HCT116 (cell line): Measurements from ENCODE around the gene POLK. TPM values are rescaled to one million over a fixed set of nuclear protein-coding genes. Genes with fewer than 3 reads are reported as not detected.

Source experiments
- ATAC-seq: fragments of 200-7000 bp; cut with Tn5 transposase; 2 replicates; pipeline ENCODE4 v1.9.1; 2020; ENCODE audit warnings: mild to moderate bottlenecking, moderate library complexity
- BruUV-seq: library from RNA; stranded (reverse); fragments of 400-500 nt; replicated peaks from 2 replicates; lab custom pipeline; 2021; lab: Mats Ljungman, UMichigan
- CTCF ChIA-PET: fragments of 300-600 bp; sonication (Branson Sonifier 250); formaldehyde crosslinking; loops from one replicate; lab custom pipeline; 2021; ENCODE audit warnings: antibody characterized with exemption; lab: Charles Lee
- POLR2A ChIA-PET: fragments of 300-600, 350-600 bp; sonication (Branson Sonifier 250); formaldehyde crosslinking; loops from one replicate; lab custom pipeline; 2021; ENCODE audit warnings: antibody characterized with exemption; lab: Charles Lee
- RAD21 ChIA-PET, 2 experiments: fragments of 300-600 bp; sonication (Branson Sonifier 250); formaldehyde crosslinking; loops; one replicate each; lab custom pipeline; 2023; ENCODE audit warnings: low total read pairs in 2 of 2; ENCODE audit not compliant: uncharacterized antibody in 2 of 2, unreplicated experiment in 2 of 2, low non-redundant PET in 1 of 2; lab: Charles Lee
- DNase-seq: peaks from one replicate; pipeline ENCODE4 v3.0.0-alpha.2; 2010; ENCODE audit warnings: low read depth, low spot score
- H2AFZ ChIP-seq: fragments of 200-600 bp; shearing (Covaris generic), sonication (generic); 2 replicates; pipeline ENCODE4 v1.6.1; 2017; ENCODE audit warnings: low read depth, mixed run types, mixed read lengths, antibody characterized with exemption, low read length; ENCODE audit not compliant: poor library complexity, severe bottlenecking
- H3K27ac ChIP-seq: 2 replicates; pipeline ENCODE4 v1.5.1; 2012; ENCODE audit warnings: low read depth, low read length
- H3K27me3 ChIP-seq: fragments of 200-600 bp; sonication (generic); 2 replicates; pipeline ENCODE4 v1.6.1; 2016; ENCODE audit warnings: mixed run types, low read length, mixed read lengths; ENCODE audit not compliant: insufficient read depth
- H3K36me3 ChIP-seq, 2 experiments: fragments of 200-500 bp in 1 of 2; fragments of 200-600 bp in 1 of 2; sonication (Bioruptor generic) in 1 of 2; sonication (generic) in 1 of 2; 2 replicates each; pipeline versions ENCODE4 v1.5.1 to v1.6.1; 2014 to 2016; ENCODE audit warnings: low read length in 2 of 2, inconsistent platforms in 1 of 2, mixed read lengths in 1 of 2, mixed run types in 1 of 2; ENCODE audit not compliant: insufficient read depth in 2 of 2, control insufficient read depth in 1 of 2
- H3K4me1 ChIP-seq, 2 experiments: fragments of 200-600 bp in 1 of 2; sonication (generic) in 1 of 2; 2 replicates each; pipeline versions ENCODE4 v1.5.1 to v1.6.1; 2012 to 2017; ENCODE audit warnings: low read length in 2 of 2, inconsistent platforms in 1 of 2, mild to moderate bottlenecking in 1 of 2, mixed read lengths in 1 of 2, mixed run types in 1 of 2, moderate library complexity in 1 of 2; ENCODE audit not compliant: insufficient read depth in 2 of 2, control insufficient read depth in 1 of 2
- H3K4me2 ChIP-seq: fragments of 200-600 bp; sonication (generic); 2 replicates; pipeline ENCODE4 v1.6.1; 2017; ENCODE audit warnings: mixed run types, low read length, mixed read lengths
- H3K4me3 ChIP-seq, 2 experiments: fragments of 200-600 bp in 1 of 2; sonication (generic) in 1 of 2; replicated peaks in 1 of 2; 2 replicates each; pipeline ENCODE4 v1.5.1; 2011 to 2016; ENCODE audit warnings: low read length in 2 of 2, control low read depth in 1 of 2, low read depth in 1 of 2, mild to moderate bottlenecking in 1 of 2, mixed read lengths in 1 of 2, mixed run types in 1 of 2
- H3K79me2 ChIP-seq: fragments of 200-600 bp; sonication (generic); 2 replicates; pipeline ENCODE4 v1.6.1; 2017; ENCODE audit warnings: mild to moderate bottlenecking, mixed run types, low read length, moderate library complexity, mixed read lengths; ENCODE audit not compliant: insufficient read depth
- H3K9ac ChIP-seq: fragments of 200-600 bp; sonication (generic); 2 replicates; pipeline ENCODE4 v1.6.1; 2016; ENCODE audit warnings: low read length, mixed read lengths
- H3K9me2 ChIP-seq: fragments of 200-600 bp; sonication (generic), shearing (Covaris generic); 2 replicates; pipeline ENCODE4 v1.6.1; 2017; ENCODE audit warnings: mixed run types, mild to moderate bottlenecking, moderate library complexity; ENCODE audit not compliant: insufficient read depth
- H3K9me3 ChIP-seq, 2 experiments: fragments of 200-500 bp in 1 of 2; fragments of 200-600 bp in 1 of 2; sonication (Bioruptor generic) in 1 of 2; sonication (generic) in 1 of 2; 2 replicates each; pipeline ENCODE4 v1.6.1; 2014 to 2017; ENCODE audit warnings: low read length in 2 of 2, mixed read lengths in 2 of 2, inconsistent platforms in 1 of 2, low read depth in 1 of 2, mild to moderate bottlenecking in 1 of 2, mixed run types in 1 of 2, moderate library complexity in 1 of 2; ENCODE audit not compliant: control insufficient read depth in 1 of 2, insufficient read depth in 1 of 2
- H4K20me1 ChIP-seq: fragments of 200-600 bp; sonication (generic), shearing (Covaris generic); 2 replicates; pipeline ENCODE4 v1.6.1; 2017; ENCODE audit warnings: mixed run types, mild to moderate bottlenecking, moderate library complexity; ENCODE audit not compliant: insufficient read depth
- CBX3 ChIP-seq: IDR thresholded peaks from 2 replicates; pipeline ENCODE4 v1.6.1; 2012; ENCODE audit warnings: low read depth
- CTCF ChIP-seq, 3 experiments: fragments of 200-600 bp in 1 of 3; sonication (generic) in 1 of 3; IDR thresholded peaks in 2 of 3; conservative IDR thresholded peaks in 1 of 3; 2 replicates each; pipeline ENCODE4 v1.5.1; 2012 to 2017; ENCODE audit warnings: low read depth in 2 of 3, low read length in 2 of 3, antibody characterized with exemption in 1 of 3, borderline replicate concordance in 1 of 3, control low read depth in 1 of 3, mild to moderate bottlenecking in 1 of 3, mixed read lengths in 1 of 3, mixed run types in 1 of 3, moderate library complexity in 1 of 3; ENCODE audit not compliant: insufficient read depth in 1 of 3
- EGR1 ChIP-seq: IDR thresholded peaks from 2 replicates; pipeline ENCODE4 v1.6.1; 2012; ENCODE audit warnings: low read depth
- EZH2 ChIP-seq: fragments of 200-600 bp; sonication (generic); IDR thresholded peaks from 2 replicates; pipeline ENCODE4 v1.6.1; 2017; ENCODE audit warnings: antibody characterized with exemption, mixed run types
- EZH2phosphoT487 ChIP-seq: fragments of 200-600 bp; IDR thresholded peaks from 2 replicates; pipeline ENCODE4 v1.6.1; 2018; ENCODE audit warnings: antibody characterized with exemption, borderline replicate concordance
- FOSL1 ChIP-seq: IDR thresholded peaks from 2 replicates; pipeline ENCODE4 v1.6.1; 2012; ENCODE audit warnings: low read depth
- JUND ChIP-seq: IDR thresholded peaks from 2 replicates; pipeline ENCODE4 v1.6.1; 2012
- MAX ChIP-seq: IDR thresholded peaks from 2 replicates; pipeline ENCODE4 v1.6.1; 2012
- POLR2A ChIP-seq: IDR thresholded peaks from 2 replicates; pipeline ENCODE4 v1.7.0; 2011; ENCODE audit warnings: borderline replicate concordance; ENCODE audit not compliant: insufficient read depth, insufficient read length; ENCODE audit errors: extremely low read depth
- POLR2AphosphoS5 ChIP-seq: IDR thresholded peaks from 2 replicates; pipeline ENCODE4 v1.6.1; 2011; ENCODE audit warnings: mild to moderate bottlenecking, low read depth, low read length, moderate library complexity
- RAD21 ChIP-seq: IDR thresholded peaks from 2 replicates; pipeline ENCODE4 v1.6.1; 2012; ENCODE audit warnings: low read depth, mild to moderate bottlenecking
- SIN3A ChIP-seq: IDR thresholded peaks from 2 replicates; pipeline ENCODE4 v1.6.1; 2012; ENCODE audit warnings: low read depth
- SP1 ChIP-seq: IDR thresholded peaks from 2 replicates; pipeline ENCODE4 v1.6.1; 2012; ENCODE audit warnings: low read depth
- SRF ChIP-seq: IDR thresholded peaks from 2 replicates; pipeline ENCODE4 v1.6.1; 2012; ENCODE audit warnings: low read depth
- TCF7L2 ChIP-seq: IDR thresholded peaks from 2 replicates; pipeline ENCODE4 v1.7.0; 2011; ENCODE audit warnings: borderline replicate concordance, inconsistent platforms; ENCODE audit not compliant: insufficient read depth, insufficient read length; ENCODE audit errors: extremely low read depth
- YY1 ChIP-seq: IDR thresholded peaks from 2 replicates; pipeline ENCODE4 v1.6.1; 2011; ENCODE audit warnings: low read length, low read depth, moderate library complexity, mild to moderate bottlenecking; ENCODE audit not compliant: insufficient replicate concordance; ENCODE audit errors: extremely low read depth
- intact Hi-C: fragments of 100-400 bp; cut with micrococcal nuclease; formaldehyde crosslinking; loops from 2 replicates; pipeline ENCODE4 v1.10.0; 2022
- total RNA-seq: library from RNA; stranded (reverse); gene quantifications from one replicate; pipeline ENCODE4 v1.2.1, GENCODE V29; 2021; ENCODE audit not compliant: unreplicated experiment
- TF ChIP-seq, protein P1 (sequence below): IDR thresholded peaks from 2 replicates; pipeline ENCODE4 v1.6.1; 2012
- TF ChIP-seq, protein P2 (sequence below): IDR thresholded peaks from 2 replicates; pipeline ENCODE4 v1.6.1; 2011; ENCODE audit warnings: mild to moderate bottlenecking, low read length, moderate library complexity; ENCODE audit not compliant: insufficient replicate concordance; ENCODE audit errors: extremely low read depth

The POLK gene
- total RNA-seq, 1 experiment from 2014 or later = 17.3 TPM

GRCh38 chr5:75551471-75551870 is 39.8 kb downstream of the POLK start:
- no TSS peak for BruUV-seq
- H3K9ac ChIP-seq = no peak overlapping the region
- ChIA-PET RAD21 (no interaction called here), CTCF (no interaction called here), POLR2A (no interaction called here)
- no peaks in the 10 kb centered on the region for H3K79me2 ChIP-seq
- H3K27ac ChIP-seq = no peak overlapping the region
- DNase-seq = no peak
- H3K9me3 ChIP-seq = no peaks in the 10 kb centered on the region
- H3K4me2 ChIP-seq = no peak overlapping the region
- no peak overlapping the region for H2AFZ ChIP-seq
- H3K4me3 ChIP-seq = no peak overlapping the region
- H3K4me1 ChIP-seq = no peaks in the 10 kb centered on the region
- 0 out of 4 replicates have a peak, but pooled peaks cover 0 to 7% of the 10 kb centered on the region in 2 experiments for H3K36me3 ChIP-seq
- no peak for ATAC-seq
- H4K20me1 ChIP-seq = no peaks in the 10 kb centered on the region
- H3K27me3 ChIP-seq = no peaks in the 10 kb centered on the region
- H3K9me2 ChIP-seq = no peaks in the 10 kb centered on the region
- intact Hi-C loops = no loop called here
- TF ChIP-seq POLR2AphosphoS5 (no peak), TCF7L2 (no peak), EGR1 (no peak), JUND (no peak), SP1 (no peak)
- TF ChIP-seq, protein P1, sequence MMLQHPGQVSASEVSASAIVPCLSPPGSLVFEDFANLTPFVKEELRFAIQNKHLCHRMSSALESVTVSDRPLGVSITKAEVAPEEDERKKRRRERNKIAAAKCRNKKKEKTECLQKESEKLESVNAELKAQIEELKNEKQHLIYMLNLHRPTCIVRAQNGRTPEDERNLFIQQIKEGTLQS = no peak

DNA sequence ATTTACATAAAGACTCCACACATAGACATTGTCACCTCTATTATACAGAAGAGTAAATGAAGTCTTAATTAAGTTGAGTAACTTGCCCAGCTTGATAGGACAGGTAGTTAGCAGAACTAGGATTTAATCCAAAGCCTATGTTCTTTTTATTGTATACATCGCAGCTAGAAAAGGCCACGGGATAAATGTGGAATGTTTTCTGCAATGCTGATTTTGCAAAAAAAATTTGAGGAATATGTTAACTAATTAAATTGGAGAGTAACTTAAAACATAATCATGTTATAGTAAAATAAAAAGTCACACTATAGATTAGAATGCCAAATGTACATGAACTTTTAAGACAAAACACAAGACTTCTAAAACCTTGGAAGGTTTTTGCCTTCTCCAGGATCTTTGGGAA is 41.1 kb downstream of the POLK start:
- TF ChIP-seq TCF7L2 (no peak), MAX (no peak), SIN3A (no peak), YY1 (no peak), POLR2A (no peak), FOSL1 (no peak), CTCF (IDR thresholded peaks at IDR 0.05 in 2 of 3, conservative IDR thresholded peaks at IDR 0.05 in 1 of 3; ENCODE audit: borderline replicate concordance in 1 of 3, insufficient read depth in 1 of 3, low read depth in 2 of 3, low read length in 2 of 3) (no peak), POLR2AphosphoS5 (no peak), EZH2phosphoT487 (no peak), SRF (no peak), CBX3 (no peak), JUND (no peak), RAD21 (no peak), EZH2 (no peak)
- TF ChIP-seq, protein P2, sequence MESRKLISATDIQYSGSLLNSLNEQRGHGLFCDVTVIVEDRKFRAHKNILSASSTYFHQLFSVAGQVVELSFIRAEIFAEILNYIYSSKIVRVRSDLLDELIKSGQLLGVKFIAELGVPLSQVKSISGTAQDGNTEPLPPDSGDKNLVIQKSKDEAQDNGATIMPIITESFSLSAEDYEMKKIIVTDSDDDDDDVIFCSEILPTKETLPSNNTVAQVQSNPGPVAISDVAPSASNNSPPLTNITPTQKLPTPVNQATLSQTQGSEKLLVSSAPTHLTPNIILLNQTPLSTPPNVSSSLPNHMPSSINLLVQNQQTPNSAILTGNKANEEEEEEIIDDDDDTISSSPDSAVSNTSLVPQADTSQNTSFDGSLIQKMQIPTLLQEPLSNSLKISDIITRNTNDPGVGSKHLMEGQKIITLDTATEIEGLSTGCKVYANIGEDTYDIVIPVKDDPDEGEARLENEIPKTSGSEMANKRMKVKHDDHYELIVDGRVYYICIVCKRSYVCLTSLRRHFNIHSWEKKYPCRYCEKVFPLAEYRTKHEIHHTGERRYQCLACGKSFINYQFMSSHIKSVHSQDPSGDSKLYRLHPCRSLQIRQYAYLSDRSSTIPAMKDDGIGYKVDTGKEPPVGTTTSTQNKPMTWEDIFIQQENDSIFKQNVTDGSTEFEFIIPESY = no peak
- intact Hi-C loops = no loop called here
- DNase-seq (no peak), ATAC-seq (no peak)
- no peak overlapping the region for H3K9ac ChIP-seq
- H4K20me1 ChIP-seq = no peaks in the 10 kb centered on the region
- ChIA-PET POLR2A (no interaction called here), CTCF (no interaction called here), RAD21 (no interaction called here)
- H3K79me2 ChIP-seq = no peaks in the 10 kb centered on the region
- H3K36me3 ChIP-seq = 0 out of 4 replicates have a peak, but pooled peaks cover 0 to 7% of the 10 kb centered on the region in 2 experiments
- no peaks in the 10 kb centered on the region for H3K27me3 ChIP-seq
- no peak overlapping the region for H3K4me3 ChIP-seq
- no peak overlapping the region for H2AFZ ChIP-seq
- no peak overlapping the region for H3K4me2 ChIP-seq
- BruUV-seq = no TSS peak
- no peak overlapping the region for H3K27ac ChIP-seq
- H3K9me3 ChIP-seq = no peaks in the 10 kb centered on the region
- H3K9me2 ChIP-seq = no peaks in the 10 kb centered on the region
- H3K4me1 ChIP-seq = no peaks in the 10 kb centered on the region
